IMR-90 (cell line): Measurements from ENCODE around the gene KCNT1. TPM values are rescaled to one million over a fixed set of nuclear protein-coding genes. Genes with fewer than 3 reads are reported as not detected.

Source experiments
- ATAC-seq: fragments of 200-7000 bp; cut with Tn5 transposase; 2 replicates; pipeline ENCODE4 v1.9.1; 2020; ENCODE audit warnings: low read depth, mild to moderate bottlenecking, moderate library complexity
- BruUV-seq: library from RNA; stranded (reverse); fragments of 400-500 nt; replicated peaks from 2 replicates; lab custom pipeline; 2021; lab: Mats Ljungman, UMichigan
- CTCF ChIA-PET: fragments of 300-600 bp; formaldehyde crosslinking; extraction: SDS; loops from one replicate; lab custom pipeline; 2021; ENCODE audit warnings: antibody characterized with exemption; lab: Yijun Ruan, JAX
- POLR2A ChIA-PET: fragments of 300-600 bp; sonication (Branson Sonifier 250); formaldehyde crosslinking; loops from one replicate; lab custom pipeline; 2022; ENCODE audit warnings: antibody characterized with exemption; ENCODE audit not compliant: unreplicated experiment; lab: Charles Lee
- DNase-seq: peaks from one replicate; pipeline ENCODE4 v3.0.0; 2013
- H2AFZ ChIP-seq: replicated peaks from 2 replicates; pipeline ENCODE3; 2013; ENCODE audit warnings: low read length, mild to moderate bottlenecking; ENCODE audit not compliant: poor library complexity
- H2AK5ac ChIP-seq: 2 replicates; pipeline ENCODE4 v1.6.1; 2013; ENCODE audit warnings: low read depth, low read length, inconsistent platforms
- H2AK9ac ChIP-seq: replicated peaks from 2 replicates; pipeline ENCODE3; 2013; ENCODE audit warnings: mild to moderate bottlenecking, low read depth, low read length, moderate library complexity; ENCODE audit not compliant: poor library complexity
- H2BK120ac ChIP-seq: 2 replicates; pipeline ENCODE4 v1.6.1; 2013; ENCODE audit warnings: low read depth, low read length, inconsistent platforms
- H2BK15ac ChIP-seq: 3 replicates; pipeline ENCODE4 v1.6.1; 2013; ENCODE audit warnings: low read depth, low read length, inconsistent platforms
- H2BK20ac ChIP-seq: 2 replicates; pipeline ENCODE4 v1.6.1; 2013; ENCODE audit warnings: low read depth, mild to moderate bottlenecking, inconsistent platforms, low read length, moderate library complexity
- H2BK5ac ChIP-seq: 2 replicates; pipeline ENCODE4 v1.6.1; 2013; ENCODE audit warnings: mild to moderate bottlenecking, low read depth, low read length, inconsistent platforms; ENCODE audit not compliant: poor library complexity, severe bottlenecking
- H3K14ac ChIP-seq: replicated peaks from 2 replicates; pipeline ENCODE4 v1.6.1; 2013; ENCODE audit warnings: low read depth, low read length, inconsistent platforms
- H3K18ac ChIP-seq: 2 replicates; pipeline ENCODE4 v1.6.1; 2013; ENCODE audit warnings: low read depth, low read length, control low read depth
- H3K23ac ChIP-seq: 2 replicates; pipeline ENCODE4 v1.6.1; 2013; ENCODE audit warnings: low read depth, low read length, inconsistent platforms
- H3K27ac ChIP-seq: 2 replicates; pipeline ENCODE4 v1.5.1; 2013; ENCODE audit warnings: mild to moderate bottlenecking, control low read depth, low read length; ENCODE audit not compliant: insufficient read depth
- H3K27me3 ChIP-seq: 2 replicates; pipeline ENCODE4 v1.6.1; 2013; ENCODE audit warnings: low read length; ENCODE audit not compliant: control insufficient read depth, insufficient read depth
- H3K36me3 ChIP-seq: 2 replicates; pipeline ENCODE4 v1.6.1; 2013; ENCODE audit warnings: low read length, mixed read lengths; ENCODE audit not compliant: control insufficient read depth, insufficient read depth
- H3K4ac ChIP-seq: 2 replicates; pipeline ENCODE4 v1.6.1; 2013; ENCODE audit warnings: low read depth, low read length, inconsistent platforms
- H3K4me1 ChIP-seq: 2 replicates; pipeline ENCODE4 v1.6.1; 2013; ENCODE audit warnings: low read length, mixed read lengths; ENCODE audit not compliant: control insufficient read depth, insufficient read depth
- H3K4me2 ChIP-seq: 2 replicates; pipeline ENCODE4 v1.6.1; 2013; ENCODE audit warnings: low read depth, mild to moderate bottlenecking, control low read depth, low read length, moderate library complexity
- H3K4me3 ChIP-seq: 2 replicates; pipeline ENCODE4 v1.5.1; 2013; ENCODE audit warnings: low read depth, mild to moderate bottlenecking, control low read depth, low read length, moderate library complexity; ENCODE audit not compliant: insufficient read depth
- H3K56ac ChIP-seq: 2 replicates; pipeline ENCODE4 v1.6.1; 2013; ENCODE audit warnings: low read length, inconsistent platforms; ENCODE audit not compliant: insufficient read depth; ENCODE audit errors: extremely low read depth
- H3K79me1 ChIP-seq, 2 experiments: 2 replicates each; pipeline ENCODE4 v1.6.1; 2013; ENCODE audit warnings: low read length in 2 of 2, inconsistent platforms in 1 of 2, low read depth in 1 of 2
- H3K9ac ChIP-seq: 2 replicates; pipeline ENCODE4 v1.6.1; 2013; ENCODE audit warnings: low read depth, low read length, control low read depth
- H3K9me1 ChIP-seq: 2 replicates; pipeline ENCODE4 v1.6.1; 2013; ENCODE audit warnings: low read length, inconsistent platforms; ENCODE audit not compliant: insufficient read depth
- H3K9me3 ChIP-seq: 2 replicates; pipeline ENCODE4 v1.6.1; 2013; ENCODE audit warnings: low read length; ENCODE audit not compliant: control insufficient read depth, insufficient read depth
- H4K20me1 ChIP-seq: 2 replicates; pipeline ENCODE4 v1.6.1; 2013; ENCODE audit warnings: low read length, inconsistent platforms; ENCODE audit not compliant: insufficient read depth
- H4K5ac ChIP-seq: 2 replicates; pipeline ENCODE4 v1.6.1; 2013; ENCODE audit warnings: mild to moderate bottlenecking, low read depth, low read length, control low read depth
- H4K8ac ChIP-seq, 2 experiments: 2 replicates each; pipeline ENCODE4 v1.6.1; 2013; ENCODE audit warnings: low read depth in 2 of 2, low read length in 2 of 2, control low read depth in 1 of 2, inconsistent platforms in 1 of 2
- H4K91ac ChIP-seq: 2 replicates; pipeline ENCODE4 v1.6.1; 2013; ENCODE audit warnings: low read depth, low read length, inconsistent platforms; ENCODE audit not compliant: insufficient read depth
- CEBPB ChIP-seq: IDR thresholded peaks from 2 replicates; pipeline ENCODE4 v1.6.1; 2012; ENCODE audit warnings: low read depth, low read length, improper control_type of control experiment
- CHD1 ChIP-seq: IDR thresholded peaks from 2 replicates; pipeline ENCODE4 v1.6.1; 2012; ENCODE audit warnings: low read depth, low read length, improper control_type of control experiment
- CTCF ChIP-seq: conservative IDR thresholded peaks from 2 replicates; pipeline ENCODE4 v1.5.1; 2012; ENCODE audit warnings: mild to moderate bottlenecking, low read depth, low read length, improper control_type of control experiment
- ELK1 ChIP-seq: fragments of 150-350 bp; IDR thresholded peaks from 2 replicates; pipeline ENCODE4 v1.6.1; 2016; ENCODE audit warnings: low read depth, mild to moderate bottlenecking, low read length, moderate library complexity, borderline replicate concordance
- FOS ChIP-seq: fragments of 150-350 bp; IDR thresholded peaks from 2 replicates; pipeline ENCODE4 v1.6.1; 2016; ENCODE audit warnings: low read depth, low read length
- MAFK ChIP-seq: IDR thresholded peaks from 2 replicates; pipeline ENCODE4 v1.6.1; 2012; ENCODE audit warnings: low read depth, low read length, improper control_type of control experiment
- MAZ ChIP-seq: IDR thresholded peaks from 2 replicates; pipeline ENCODE4 v1.6.1; 2012; ENCODE audit warnings: low read depth, mild to moderate bottlenecking, low read length, improper control_type of control experiment, moderate library complexity, borderline replicate concordance
- MXI1 ChIP-seq: IDR thresholded peaks from 2 replicates; pipeline ENCODE4 v1.6.1; 2012; ENCODE audit warnings: low read depth, mild to moderate bottlenecking, low read length, moderate library complexity, borderline replicate concordance
- NFE2L2 ChIP-seq: fragments of 150-350 bp; IDR thresholded peaks from 2 replicates; pipeline ENCODE4 v1.6.1; 2016; ENCODE audit warnings: low read depth, mild to moderate bottlenecking, low read length
- POLR2A ChIP-seq: IDR thresholded peaks from 2 replicates; pipeline ENCODE4 v1.6.1; 2012; ENCODE audit warnings: mild to moderate bottlenecking, low read depth, low read length
- RAD21 ChIP-seq: IDR thresholded peaks from 2 replicates; pipeline ENCODE4 v1.6.1; 2012; ENCODE audit warnings: low read length, improper control_type of control experiment
- RCOR1 ChIP-seq: IDR thresholded peaks from 2 replicates; pipeline ENCODE4 v1.6.1; 2012; ENCODE audit warnings: mild to moderate bottlenecking, low read length, improper control_type of control experiment; ENCODE audit not compliant: insufficient replicate concordance
- RFX5 ChIP-seq: IDR thresholded peaks from 2 replicates; pipeline ENCODE4 v1.8.0; 2012; ENCODE audit warnings: low read depth, mild to moderate bottlenecking, low read length, moderate library complexity
- SMC3 ChIP-seq: fragments of 150-350 bp; IDR thresholded peaks from 2 replicates; pipeline ENCODE4 v1.6.1; 2016; ENCODE audit warnings: low read depth, mild to moderate bottlenecking, antibody characterized with exemption, low read length, moderate library complexity
- USF2 ChIP-seq: fragments of 150-350 bp; IDR thresholded peaks from 2 replicates; pipeline ENCODE4 v1.6.1; 2017; ENCODE audit warnings: mild to moderate bottlenecking, antibody characterized with exemption, low read length, low read depth
- WGBS, 2 experiments: methylation state at CpG; one replicate each; pipeline versions ENCODE4 v1.1.5 to v1.1.7; 2013; ENCODE audit warnings: missing lambda C conversion rate in 2 of 2; ENCODE audit not compliant: insufficient read length in 1 of 2; ENCODE audit errors: extremely low coverage in 2 of 2; 5-methylcytosine and 5-hydroxymethylcytosine counted together
- dilution Hi-C: fragments of 300-500 bp; cut with HindIII; formaldehyde crosslinking; loops from one replicate; pipeline ENCODE4 v1.14.3; 2018; ENCODE audit warnings: low sequenced_read_pairs; ENCODE audit not compliant: unreplicated experiment
- in situ Hi-C: fragments of 300-500 bp; cut with MboI; formaldehyde crosslinking; loops from 3 replicates; pipeline ENCODE4 v1.14.3; 2019; ENCODE audit warnings: low sequenced_read_pairs, inconsistent platforms, mixed read lengths
- intact Hi-C: fragments of 100-400 bp; cut with micrococcal nuclease; formaldehyde crosslinking; loops from 2 replicates; pipeline ENCODE4 v1.10.0; 2022
- polyA plus RNA-seq, 3 experiments: library from polyadenylated mRNA; depleted of rRNA; stranded (reverse); fragments of >200 nt; gene quantifications; 2 replicates each; pipeline ENCODE4 v1.2.3, GENCODE V29; 2012; ENCODE audit warnings: low replicate concordance in 1 of 3
- total RNA-seq: library from RNA; depleted of rRNA; stranded (reverse); fragments of >200 nt; gene quantifications from 2 replicates; pipeline ENCODE4 v1.2.3, GENCODE V29; 2012

The KCNT1 gene
- total and polyA plus RNA-seq, 2 of the 4 experiments (the other 2 are of a cell fraction): not detected

GRCh38 chr9:135741276-135742219 lies 39.6 kb downstream of the KCNT1 start:
- Histone ChIP-seq H3K18ac (no peak overlapping the region), H3K9me1 (no peaks in the 10 kb centered on the region), H3K4ac (no peak overlapping the region), H3K27me3 (peaks cover 35% of the 10 kb centered on the region), H2BK20ac (no peak overlapping the region), H3K36me3 (no peaks in the 10 kb centered on the region), H3K9ac (no peak overlapping the region), H3K9me3 (no peaks in the 10 kb centered on the region), H2AFZ (no peak overlapping the region), H2BK15ac (no peak overlapping the region), H4K91ac (no peak overlapping the region), H2BK120ac (no peak overlapping the region), H4K5ac (no peak overlapping the region), H3K27ac (no peak overlapping the region), H3K56ac (no peak overlapping the region), H4K20me1 (no peaks in the 10 kb centered on the region; the same call in 1 of the 2 replicates), H3K4me1 (no peaks in the 10 kb centered on the region), H2AK5ac (no peak overlapping the region), H3K4me3 (no peak overlapping the region), H4K8ac (no peak overlapping the region), H3K23ac (no peak overlapping the region), H3K4me2 (no peak overlapping the region), H2AK9ac (no peak overlapping the region), H3K79me1 (no peaks in the 10 kb centered on the region), H2BK5ac (no peak overlapping the region), H3K14ac (no peak overlapping the region)
- ATAC-seq (no peak), DNase-seq (no peak)
- CTCF ChIA-PET: no interaction called here
- POLR2A ChIA-PET: no interaction called here
- intact Hi-C loops (no loop called here), dilution Hi-C loops (no loop called here), in situ Hi-C loops (no loop called here)
- WGBS, 2 experiments: 52% methylated on average over 5 of the region's 24 CpGs; no CpG with 5 or more reads in 1 of the 2 experiments
- no TSS peak for BruUV-seq
- TF ChIP-seq NFE2L2: no peak
- no peak for TF ChIP-seq CHD1
- no peak for TF ChIP-seq MAZ
- no peak for TF ChIP-seq POLR2A
- TF ChIP-seq USF2: no peak
- no peak for TF ChIP-seq RAD21
- no peak for TF ChIP-seq MXI1
- no peak for TF ChIP-seq MAFK
- no peak for TF ChIP-seq CTCF
- no peak for TF ChIP-seq CEBPB
- TF ChIP-seq FOS: no peak
- no peak for TF ChIP-seq RFX5
- no peak for TF ChIP-seq SMC3
- TF ChIP-seq RCOR1: no peak
- TF ChIP-seq ELK1: no peak
